ENCODE results near the gene CRYBG3. TPM values are rescaled to one million over a fixed set of nuclear protein-coding genes. Genes with fewer than 3 reads are reported as not detected.
"Not testable (repeated sequence)": the region's sequence is repeated elsewhere in the genome, so short reads cannot be mapped to it uniquely, and the experiment has no call there.

Gene CRYBG3
- total RNA-seq, 2 donors from 2014 or later: 1.3 to 10.6 TPM

DNA sequence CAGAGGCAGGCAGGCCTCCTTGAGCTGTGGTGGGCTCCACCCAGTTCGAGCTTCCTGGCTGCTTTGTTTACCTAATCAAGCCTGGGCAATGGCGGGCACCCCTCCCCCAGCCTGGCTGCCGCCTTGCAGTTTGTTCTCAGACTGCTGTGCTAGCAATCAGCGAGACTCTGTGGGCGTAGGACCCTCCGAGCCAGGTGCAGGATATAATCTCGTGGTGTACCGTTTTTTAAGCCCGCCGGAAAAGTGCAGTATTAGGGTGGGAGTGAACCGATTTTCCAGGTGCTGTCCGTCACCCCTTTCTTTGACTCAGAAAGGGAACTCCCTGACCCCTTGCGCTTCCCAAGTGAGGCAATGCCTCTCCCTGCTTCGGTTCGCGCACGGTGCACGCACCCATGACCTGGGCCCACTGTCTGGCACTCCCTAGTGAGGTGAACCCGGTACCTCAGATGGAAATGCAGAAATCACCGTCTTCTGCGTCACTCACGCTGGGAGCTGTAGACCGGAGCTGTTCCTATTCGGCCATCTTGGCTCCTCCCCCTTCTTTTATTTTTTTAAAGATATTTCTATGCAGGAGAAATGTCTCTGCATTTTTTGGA lies 88.5 kb downstream of the CRYBG3 start:
- H3K27ac Mint-ChIP-seq; ATAC-seq; DNase-seq (ENCODE audit: low spot score in 2 of 2); H3K9me3 Mint-ChIP-seq: not testable (repeated sequence)
- peaks cover 6 to 13% of the 10 kb centered on the region in 2 donors for H3K36me3 Mint-ChIP-seq

DNA sequence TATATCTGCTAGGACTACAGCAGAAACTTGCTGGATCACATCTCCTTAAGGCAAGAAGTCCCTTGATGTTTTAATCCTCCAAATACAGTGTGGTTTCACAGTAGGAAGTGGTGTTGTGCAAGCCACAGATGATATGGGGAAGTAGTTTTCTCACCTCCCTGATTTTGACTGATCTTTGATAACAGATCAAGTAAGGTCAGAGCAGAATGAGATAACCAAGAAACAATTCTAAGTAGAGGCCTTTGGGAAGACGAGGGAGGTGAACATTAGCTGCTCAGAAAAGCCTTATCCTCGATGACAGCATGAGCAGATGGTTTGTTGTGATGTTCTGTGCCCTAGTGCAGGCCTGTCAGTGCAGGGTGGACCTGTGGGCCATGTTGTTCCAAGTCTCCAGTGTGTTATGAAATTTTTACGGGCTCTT lies 89.1 kb downstream of the CRYBG3 start:
- peak overlapping the region in 1 of 2 donors; percentile 50 for H3K27ac Mint-ChIP-seq
- no peak for DNase-seq (ENCODE audit: low spot score in 2 of 2)
- peaks cover 6 to 13% of the 10 kb centered on the region in 2 donors for H3K36me3 Mint-ChIP-seq
- ATAC-seq: peak in 1 of 2 donors; percentile 44
- peaks cover 0 to 4% of the 10 kb centered on the region in 2 donors for H3K9me3 Mint-ChIP-seq

DNA sequence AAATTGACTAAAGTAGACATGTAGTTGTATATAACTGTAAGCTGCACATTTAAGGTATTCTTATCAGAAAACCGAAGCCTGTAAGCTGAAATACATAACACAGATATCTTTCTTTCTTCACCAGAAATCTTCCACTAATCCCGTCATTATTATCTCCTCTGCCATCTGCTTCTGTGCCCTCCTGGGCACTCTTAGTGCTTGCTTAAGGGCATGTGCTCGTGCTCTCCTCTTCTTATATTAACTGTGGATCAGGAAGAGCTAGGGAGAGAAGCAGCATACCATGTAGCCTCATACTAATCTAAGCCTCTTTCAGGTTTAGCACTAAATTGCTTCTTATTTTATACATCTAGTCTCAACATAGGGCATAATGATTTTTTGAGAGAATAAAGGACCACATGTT lies 89.6 kb downstream of the CRYBG3 start:
- Mint-ChIP-seq H3K9me3 (peaks cover 0 to 4% of the 10 kb centered on the region in 2 donors), H3K27ac (peak overlapping the region in 1 of 2 donors; percentile 50), H3K36me3 (peaks cover 6 to 16% of the 10 kb centered on the region in 2 donors)
- DNase-seq (ENCODE audit: low spot score in 2 of 2) (no peak), ATAC-seq (no peak)

DNA sequence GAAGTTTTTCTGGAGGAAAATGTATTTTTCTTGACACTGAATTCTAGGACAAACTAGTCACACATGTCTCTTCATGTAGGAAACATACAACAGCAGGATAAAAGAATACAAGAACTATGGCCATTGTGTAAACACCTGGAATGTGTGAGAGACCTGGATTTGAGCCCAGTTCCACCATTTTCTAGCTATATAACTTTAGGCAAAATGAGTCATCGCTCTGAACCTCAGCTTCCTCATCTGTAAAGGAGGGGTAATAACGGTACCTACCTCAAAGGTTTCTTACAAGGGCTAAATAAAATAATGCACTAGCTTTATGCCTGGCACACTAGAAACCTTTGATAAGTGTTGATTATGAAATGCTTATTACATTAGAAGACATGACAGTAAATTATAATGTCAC lies 92.6 kb downstream of the CRYBG3 start:
- ATAC-seq: peak in 1 of 2 donors; percentile 43
- Mint-ChIP-seq H3K9me3 (peaks cover 0 to 4% of the 10 kb centered on the region in 2 donors), H3K36me3 (peaks cover 11 to 22% of the 10 kb centered on the region in 2 donors), H3K27ac (no peak overlapping the region)
- no peak for DNase-seq (ENCODE audit: low spot score in 2 of 2)

DNA sequence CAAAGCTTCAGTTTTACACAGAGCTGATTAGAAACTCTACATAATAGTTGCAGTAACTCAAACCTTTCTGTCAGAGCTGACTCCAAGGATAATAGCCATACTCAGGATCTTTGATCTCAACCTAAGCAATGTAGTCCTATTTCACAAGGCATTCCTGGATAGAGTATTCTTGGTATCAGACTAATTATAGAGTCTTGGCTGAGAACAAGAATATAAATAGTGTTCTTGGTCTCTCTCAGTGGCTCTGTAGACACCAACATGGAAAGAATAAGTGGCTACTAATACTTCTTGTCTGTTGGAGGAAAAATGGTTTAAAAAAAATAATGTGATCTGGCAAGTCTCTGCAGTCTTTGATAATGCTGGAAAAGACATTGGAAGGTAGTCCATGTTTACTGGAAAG lies 94.8 kb downstream of the CRYBG3 start:
- peaks cover 0 to 4% of the 10 kb centered on the region in 2 donors for H3K9me3 Mint-ChIP-seq
- peaks cover 17 to 18% of the 10 kb centered on the region in 2 donors for H3K36me3 Mint-ChIP-seq
- H3K27ac Mint-ChIP-seq: no peak overlapping the region
- no peak for DNase-seq (ENCODE audit: low spot score in 2 of 2)
- ATAC-seq: no peak

DNA sequence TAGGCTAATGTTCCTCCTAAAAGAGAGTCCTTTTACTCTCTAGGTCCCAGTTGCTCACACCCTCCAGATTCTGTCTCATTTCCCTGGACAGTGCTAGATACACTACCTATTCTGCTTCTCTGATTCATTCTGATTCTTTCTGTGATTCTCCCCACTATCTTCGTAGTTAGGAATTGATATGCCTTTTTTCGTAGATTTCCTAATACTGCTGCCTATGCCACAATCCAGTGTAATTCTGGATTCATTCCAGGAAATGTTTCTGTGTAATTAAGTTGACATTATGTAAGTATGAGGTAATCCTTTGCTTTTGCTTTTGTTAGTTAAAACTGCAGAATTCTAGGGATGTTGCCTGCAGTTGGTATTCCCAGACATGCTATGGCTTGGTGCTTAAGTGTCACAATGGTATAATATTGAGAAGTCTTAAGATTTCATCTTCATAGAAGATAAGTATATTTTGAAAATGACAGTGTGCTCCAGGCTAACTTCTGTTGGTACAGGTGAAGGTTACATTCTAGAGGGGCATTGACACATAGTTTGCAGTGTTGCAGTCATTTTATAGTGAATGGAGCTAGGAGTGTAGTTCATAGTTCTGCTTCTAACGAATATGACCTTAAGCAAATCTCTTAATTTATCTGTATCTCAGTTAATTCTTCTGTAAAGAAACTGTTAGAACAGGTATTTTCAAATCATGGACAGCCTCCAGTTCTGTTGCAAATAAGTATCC lies 96.2 kb downstream of the CRYBG3 start:
- Mint-ChIP-seq H3K9me3 (peaks cover 0 to 3% of the 10 kb centered on the region in 2 donors), H3K36me3 (peaks cover 13 to 25% of the 10 kb centered on the region in 2 donors), H3K27ac (no peak overlapping the region)
- no peak for DNase-seq (ENCODE audit: low spot score in 2 of 2)
- ATAC-seq: no peak

DNA sequence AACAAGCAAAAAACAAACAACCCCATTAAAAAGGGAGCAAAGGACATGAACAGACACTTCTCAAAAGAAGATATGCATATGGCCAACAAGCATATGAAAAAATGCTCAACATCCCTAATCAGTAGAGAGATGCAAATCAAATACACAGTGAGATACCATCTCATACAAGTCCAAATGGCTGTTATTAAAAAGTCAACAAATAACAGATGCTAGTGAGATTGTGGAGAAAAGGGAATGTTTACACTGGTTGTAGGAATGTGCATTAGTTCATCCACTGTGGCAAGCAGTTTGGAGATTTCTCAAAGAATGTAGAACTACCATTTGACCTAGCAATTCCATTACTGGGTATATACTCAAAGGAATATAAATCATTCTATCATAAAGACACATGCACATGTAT lies 105.9 kb downstream of the CRYBG3 start:
- ATAC-seq: no peak
- DNase-seq (ENCODE audit: low spot score in 2 of 2): no peak
- Mint-ChIP-seq H3K27ac (no peak overlapping the region), H3K9me3 (peaks cover 6 to 8% of the 10 kb centered on the region in 2 donors), H3K36me3 (peaks cover 23 to 25% of the 10 kb centered on the region in 2 donors)

DNA sequence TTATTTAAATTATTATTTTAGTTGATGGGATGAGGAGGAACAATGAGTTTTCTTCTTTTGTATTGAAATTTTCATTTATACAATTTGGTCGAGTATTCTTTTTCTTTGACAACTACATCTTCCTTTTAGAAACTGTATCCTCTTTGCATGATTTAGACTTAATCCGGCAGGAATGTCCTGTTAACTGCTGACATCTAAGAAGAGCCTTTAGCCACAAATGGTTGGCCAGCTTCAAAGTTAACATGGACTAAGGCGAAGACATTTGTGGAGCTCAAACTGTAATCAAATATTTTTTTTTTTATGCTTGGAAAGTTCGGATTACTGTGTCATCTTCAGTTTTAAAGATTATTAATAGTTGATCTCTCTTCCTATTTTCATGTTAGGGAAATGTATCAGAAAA lies 107.2 kb downstream of the CRYBG3 start:
- peaks cover 18 to 23% of the 10 kb centered on the region in 2 donors for H3K36me3 Mint-ChIP-seq

DNA sequence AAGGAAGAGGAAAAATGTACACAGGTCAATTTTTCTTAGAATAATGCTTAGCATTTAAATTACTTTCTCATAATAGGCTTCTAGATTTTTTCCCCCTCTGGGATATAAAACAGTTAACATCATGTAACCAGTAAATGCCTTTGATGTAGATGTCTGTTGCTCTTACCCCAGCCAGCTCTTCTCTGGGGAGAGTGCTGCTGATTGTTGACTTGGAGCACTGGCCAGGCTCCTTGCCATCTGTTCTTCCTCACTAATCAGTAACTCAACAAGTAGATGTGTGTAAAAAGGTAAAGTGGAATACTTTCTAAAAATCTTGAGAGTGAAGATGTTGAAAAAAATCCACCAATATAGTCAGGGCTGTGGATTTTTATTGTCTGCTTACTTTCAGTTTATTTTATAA lies 108.2 kb downstream of the CRYBG3 start:
- Mint-ChIP-seq H3K36me3 (peaks cover 9 to 16% of the 10 kb centered on the region in 2 donors), H3K27ac (no peak overlapping the region), H3K9me3 (peaks cover 6 to 8% of the 10 kb centered on the region in 2 donors)
- ATAC-seq (no peak), DNase-seq (ENCODE audit: low spot score in 2 of 2) (no peak)

More for the DNA sequence above, 107.2 kb downstream of the CRYBG3 start:
- Mint-ChIP-seq H3K9me3 (peaks cover 6 to 8% of the 10 kb centered on the region in 2 donors), H3K27ac (no peak overlapping the region)
- no peak for ATAC-seq
- no peak for DNase-seq (ENCODE audit: low spot score in 2 of 2)

DNA sequence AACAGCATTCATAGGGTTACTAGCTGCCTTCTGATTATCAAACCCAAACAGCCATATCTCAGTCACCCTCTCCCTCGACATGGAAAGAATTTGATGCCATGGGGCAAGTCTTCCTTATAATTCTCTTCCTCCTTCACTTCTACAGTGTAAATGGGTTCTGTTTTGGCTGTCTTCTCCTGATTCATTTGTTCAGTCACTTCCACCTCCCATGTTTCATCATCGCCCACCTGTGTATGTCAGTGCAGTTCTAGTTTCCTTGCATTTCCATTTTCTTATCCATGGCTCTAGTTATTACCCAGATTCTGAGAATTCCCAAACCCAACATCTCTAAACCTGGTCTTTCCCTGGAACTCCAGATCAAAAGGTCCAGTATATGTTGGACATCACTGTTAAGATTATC lies 109.4 kb downstream of the CRYBG3 start:
- ATAC-seq (no peak), DNase-seq (ENCODE audit: low spot score in 2 of 2) (no peak)
- no peak overlapping the region for H3K27ac Mint-ChIP-seq
- peaks cover 9 to 26% of the 10 kb centered on the region in 2 donors for H3K36me3 Mint-ChIP-seq
- H3K9me3 Mint-ChIP-seq: peaks cover 6 to 8% of the 10 kb centered on the region in 2 donors

DNA sequence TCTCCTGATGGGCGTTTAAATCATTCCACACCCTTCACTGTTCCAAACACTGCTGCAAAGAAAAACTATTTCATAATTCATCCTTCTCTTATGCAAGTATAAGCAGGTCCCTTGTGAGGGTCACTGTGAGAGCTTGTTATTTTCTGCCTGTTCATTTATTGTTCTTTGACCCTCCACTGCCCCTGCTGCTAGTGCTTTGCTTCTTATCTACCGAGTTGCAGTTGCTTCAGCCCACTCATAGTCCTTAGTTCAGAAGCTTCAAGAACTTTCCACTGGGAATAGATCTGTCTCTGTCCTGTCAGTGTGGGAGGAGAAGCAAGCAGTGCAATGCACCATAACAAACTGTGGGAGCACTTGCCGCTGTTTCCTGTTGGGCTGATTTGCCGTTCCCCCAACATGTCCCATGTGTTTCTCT lies 110.6 kb downstream of the CRYBG3 start:
- no peak for ATAC-seq
- peaks cover 6 to 8% of the 10 kb centered on the region in 2 donors for H3K9me3 Mint-ChIP-seq
- no peak for DNase-seq (ENCODE audit: low spot score in 2 of 2)
- H3K27ac Mint-ChIP-seq: no peak overlapping the region
- peaks cover 9 to 35% of the 10 kb centered on the region in 2 donors for H3K36me3 Mint-ChIP-seq

DNA sequence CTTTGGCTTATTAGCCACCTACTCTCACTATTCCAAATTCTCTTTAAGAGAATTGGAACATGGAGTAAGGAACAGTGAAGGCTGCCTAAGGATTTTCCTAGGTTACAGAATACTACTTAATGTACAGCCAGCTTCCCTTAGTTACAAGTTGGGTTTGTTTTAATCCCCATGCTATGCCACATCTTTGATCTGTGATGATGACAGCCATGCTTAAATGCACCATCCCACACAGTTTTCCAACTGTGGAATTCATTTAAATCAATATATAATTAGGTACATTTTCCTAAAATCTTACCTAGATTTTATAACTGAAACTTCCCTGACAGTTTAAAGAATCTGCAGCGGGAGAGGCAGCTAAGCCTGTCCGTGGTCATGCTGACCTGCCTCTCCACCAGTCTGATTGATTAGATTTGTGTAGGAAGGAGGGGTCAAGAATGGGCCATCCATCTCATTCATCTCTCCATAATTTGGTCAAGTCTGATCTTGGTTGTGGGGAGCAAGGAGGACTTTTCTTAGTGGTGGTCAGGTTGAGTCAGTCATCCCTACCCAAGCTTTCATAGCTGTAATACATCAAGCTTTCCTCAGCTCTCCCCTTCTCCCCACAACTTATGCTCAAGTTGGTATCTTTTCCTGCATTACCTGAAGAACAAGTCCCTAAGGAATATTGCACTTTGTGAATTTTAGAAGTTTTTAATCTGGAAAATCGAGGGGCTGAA lies 113.3 kb downstream of the CRYBG3 start:
- DNase-seq (ENCODE audit: low spot score in 2 of 2) (no peak), ATAC-seq (peak in 1 of 2 donors; percentile 62)
- Mint-ChIP-seq H3K36me3 (peaks cover 9 to 39% of the 10 kb centered on the region in 2 donors), H3K27ac (no peak overlapping the region), H3K9me3 (peaks cover 6 to 8% of the 10 kb centered on the region in 2 donors)

DNA sequence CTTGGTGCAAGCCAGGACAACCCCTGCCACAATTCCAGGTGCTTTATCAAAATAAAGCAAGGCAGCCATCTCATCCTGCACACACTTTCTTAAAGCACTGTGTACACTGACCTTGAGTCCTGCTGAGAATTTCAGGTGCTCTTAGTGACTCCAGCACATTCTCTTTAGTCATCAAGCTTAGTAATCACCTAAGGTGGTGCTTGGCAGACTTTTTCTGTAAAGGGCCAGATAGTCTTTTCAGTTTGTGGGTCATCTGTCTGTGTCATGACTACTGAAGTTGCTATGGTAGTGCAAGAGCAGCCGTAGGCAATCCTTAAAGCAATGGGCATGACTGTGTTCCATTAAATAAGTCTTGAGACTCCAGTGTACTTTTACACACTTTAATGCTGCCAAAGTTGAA lies 114.0 kb downstream of the CRYBG3 start:
- ATAC-seq: peak; percentile 63 to 78

DNA sequence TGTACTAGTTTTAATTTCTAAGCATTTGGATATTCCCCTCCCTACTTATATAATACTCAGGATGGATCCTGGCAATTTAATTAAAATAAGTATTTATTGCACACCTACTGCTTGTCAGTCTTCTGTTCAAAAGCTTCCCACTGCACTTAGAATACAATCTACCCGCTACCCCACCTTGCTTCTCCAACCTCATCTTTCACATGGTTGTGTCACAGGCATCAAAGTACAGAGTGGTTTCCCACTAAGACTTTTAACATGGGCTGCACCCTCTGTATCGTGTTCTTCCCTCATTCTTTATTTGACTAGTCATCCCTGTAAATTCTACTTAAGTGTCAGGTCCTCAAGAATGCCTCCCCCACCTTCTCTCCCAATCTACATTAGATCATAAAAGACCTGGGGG lies 115.4 kb downstream of the CRYBG3 start:
- peaks cover 0 to 28% of the 10 kb centered on the region in 2 donors for H3K36me3 Mint-ChIP-seq
- no peaks in the 10 kb centered on the region for H3K9me3 Mint-ChIP-seq
- ATAC-seq: peak in 1 of 2 donors; percentile 42
- no peak for DNase-seq (ENCODE audit: low spot score in 2 of 2)
- H3K27ac Mint-ChIP-seq: no peak overlapping the region

More for the DNA sequence above, 114.0 kb downstream of the CRYBG3 start:
- no peak for DNase-seq (ENCODE audit: low spot score in 2 of 2)
- Mint-ChIP-seq H3K27ac (peak overlapping the region in 1 of 2 donors; percentile 12), H3K9me3 (peaks cover 6% of the 10 kb centered on the region in 2 donors), H3K36me3 (peaks cover 7 to 36% of the 10 kb centered on the region in 2 donors)

DNA sequence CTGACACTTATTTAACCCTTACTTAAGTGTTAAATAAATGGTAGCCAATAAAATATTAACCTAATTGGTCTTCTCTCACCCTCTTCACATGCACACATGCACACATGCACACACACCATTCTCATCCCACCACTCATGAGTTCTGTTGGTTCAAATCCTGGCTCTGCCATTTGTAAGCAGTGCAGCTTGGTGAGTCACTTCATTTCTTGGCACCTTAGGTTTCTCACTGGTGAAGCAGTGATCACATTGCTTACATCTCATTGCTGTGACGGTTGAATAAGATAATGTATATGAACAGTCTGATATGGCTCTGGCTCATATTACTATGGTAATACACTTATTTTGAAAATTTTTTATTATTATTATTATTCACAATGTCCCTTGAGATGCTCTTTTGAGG lies 116.6 kb downstream of the CRYBG3 start:
- no peak for DNase-seq (ENCODE audit: low spot score in 2 of 2)
- no peak overlapping the region for H3K27ac Mint-ChIP-seq
- ATAC-seq: no peak
- H3K9me3 Mint-ChIP-seq: no peaks in the 10 kb centered on the region
- peaks cover 0 to 23% of the 10 kb centered on the region in 2 donors for H3K36me3 Mint-ChIP-seq

DNA sequence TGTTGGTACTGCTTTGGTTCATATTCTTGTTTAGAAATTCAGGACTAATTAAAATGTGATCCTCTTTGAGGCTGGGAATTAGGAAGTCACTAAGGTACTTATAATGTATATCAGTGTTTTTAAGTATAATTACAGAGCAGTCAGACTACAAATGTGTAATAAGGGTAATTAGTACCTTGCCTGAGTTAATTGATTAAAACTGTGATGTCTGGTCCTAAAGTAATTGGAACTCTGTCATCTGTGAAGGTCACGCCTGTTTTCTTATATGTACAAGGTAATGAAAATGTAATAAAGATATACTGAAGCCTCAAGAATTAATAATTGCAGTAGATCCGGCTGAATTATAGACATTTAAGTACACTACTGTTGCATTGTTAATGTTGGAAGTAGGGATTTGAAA lies 117.6 kb downstream of the CRYBG3 start:
- Mint-ChIP-seq H3K36me3 (peaks cover 0 to 23% of the 10 kb centered on the region in 2 donors), H3K27ac (no peak overlapping the region), H3K9me3 (no peaks in the 10 kb centered on the region)
- no peak for ATAC-seq
- DNase-seq (ENCODE audit: low spot score in 2 of 2): no peak

DNA sequence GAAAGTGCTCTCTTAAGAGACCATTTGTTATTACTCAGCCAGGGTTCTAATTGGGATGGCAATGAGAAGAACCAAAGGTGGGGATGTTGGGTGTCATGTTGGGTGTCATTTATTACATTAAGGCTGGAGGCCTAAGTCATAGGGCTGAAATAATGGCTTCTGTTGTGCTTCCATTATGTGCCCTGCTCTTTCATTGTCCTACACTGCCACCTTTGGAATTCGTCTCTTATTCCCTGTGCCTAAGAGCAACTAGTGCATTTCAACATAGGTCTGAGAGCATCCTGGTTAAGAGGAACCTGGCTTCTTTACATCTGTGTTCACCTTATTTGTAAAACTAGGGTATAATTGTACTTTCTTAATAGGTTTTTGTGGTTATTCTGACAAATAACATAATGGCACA lies 118.2 kb downstream of the CRYBG3 start:
- no peak overlapping the region for H3K27ac Mint-ChIP-seq
- H3K36me3 Mint-ChIP-seq: peaks cover 0 to 23% of the 10 kb centered on the region in 2 donors
- no peaks in the 10 kb centered on the region for H3K9me3 Mint-ChIP-seq
- DNase-seq (ENCODE audit: low spot score in 2 of 2) (no peak), ATAC-seq (no peak)
